H9 (cell line): ENCODE measurements around the gene ANXA9. TPM values are rescaled to one million over a fixed set of nuclear protein-coding genes. Genes with fewer than 3 reads are reported as not detected.

ENCODE experiments used
- DNase-seq: peaks from one replicate; pipeline ENCODE4 v3.0.0-alpha.2; 2017
- H2AFZ ChIP-seq: one replicate; pipeline ENCODE4 v1.6.1; 2013; ENCODE audit warnings: mild to moderate bottlenecking, low read length, control low read depth, moderate library complexity
- H2AK5ac ChIP-seq: 2 replicates; pipeline ENCODE4 v1.6.1; 2013; ENCODE audit warnings: low read length, control low read depth, mixed read lengths; ENCODE audit not compliant: insufficient read length
- H2BK120ac ChIP-seq: one replicate; pipeline ENCODE4 v1.6.1; 2013; ENCODE audit warnings: low read depth, mild to moderate bottlenecking, low read length, control low read depth, inconsistent platforms; ENCODE audit not compliant: poor library complexity, severe bottlenecking
- H2BK12ac ChIP-seq: 2 replicates; pipeline ENCODE4 v1.6.1; 2013; ENCODE audit warnings: low read length, control low read depth, mixed read lengths, low read depth; ENCODE audit not compliant: insufficient read length
- H2BK15ac ChIP-seq: 2 replicates; pipeline ENCODE4 v1.6.1; 2013; ENCODE audit warnings: low read depth, low read length, control low read depth
- H2BK20ac ChIP-seq: one replicate; pipeline ENCODE4 v1.6.1; 2013; ENCODE audit warnings: low read depth, mild to moderate bottlenecking, low read length, control low read depth, inconsistent platforms; ENCODE audit not compliant: poor library complexity, severe bottlenecking
- H2BK5ac ChIP-seq: 2 replicates; pipeline ENCODE4 v1.6.1; 2013; ENCODE audit warnings: low read length, control low read depth, mixed read lengths; ENCODE audit not compliant: insufficient read length
- H3K14ac ChIP-seq: 2 replicates; pipeline ENCODE4 v1.6.1; 2013; ENCODE audit warnings: low read length, control low read depth; ENCODE audit not compliant: insufficient read depth
- H3K18ac ChIP-seq: 2 replicates; pipeline ENCODE4 v1.6.1; 2013; ENCODE audit warnings: low read depth, mild to moderate bottlenecking, mixed read lengths, low read length, control low read depth; ENCODE audit not compliant: insufficient read length
- H3K23ac ChIP-seq: 2 replicates; pipeline ENCODE4 v1.6.1; 2013; ENCODE audit warnings: low read length, control low read depth, mixed read lengths, low read depth; ENCODE audit not compliant: insufficient read length
- H3K23me2 ChIP-seq: 2 replicates; pipeline ENCODE4 v1.6.1; 2013; ENCODE audit warnings: low read depth, mild to moderate bottlenecking, mixed read lengths, low read length, control low read depth; ENCODE audit not compliant: insufficient read length, poor library complexity, severe bottlenecking
- H3K27ac ChIP-seq: 2 replicates; pipeline ENCODE4 v1.5.1; 2013; ENCODE audit warnings: low read length, control low read depth, mixed read lengths, low read depth; ENCODE audit not compliant: insufficient read length
- H3K27me3 ChIP-seq: 2 replicates; pipeline ENCODE4 v1.6.1; 2013; ENCODE audit warnings: low read length, control low read depth, inconsistent platforms; ENCODE audit not compliant: insufficient read depth
- H3K4ac ChIP-seq: 2 replicates; pipeline ENCODE4 v1.6.1; 2013; ENCODE audit warnings: low read depth, mild to moderate bottlenecking, control low read depth, inconsistent platforms, low read length, moderate library complexity
- H3K4me1 ChIP-seq: 2 replicates; pipeline ENCODE4 v1.6.1; 2013; ENCODE audit warnings: low read length, control low read depth, inconsistent platforms; ENCODE audit not compliant: insufficient read depth
- H3K4me2 ChIP-seq: 2 replicates; pipeline ENCODE4 v1.6.1; 2013; ENCODE audit warnings: low read length, control low read depth, mixed read lengths; ENCODE audit not compliant: insufficient read length, insufficient read depth
- H3K56ac ChIP-seq: 2 replicates; pipeline ENCODE4 v1.6.1; 2013; ENCODE audit warnings: low read depth, mild to moderate bottlenecking, mixed read lengths, low read length, control low read depth; ENCODE audit not compliant: insufficient read length
- H3K79me1 ChIP-seq: 2 replicates; pipeline ENCODE4 v1.6.1; 2013; ENCODE audit warnings: low read depth, mild to moderate bottlenecking, moderate library complexity, low read length, control low read depth, inconsistent platforms; ENCODE audit not compliant: insufficient read depth, poor library complexity, severe bottlenecking
- H3K79me2 ChIP-seq: 2 replicates; pipeline ENCODE4 v1.6.1; 2013; ENCODE audit warnings: low read length, control low read depth, inconsistent platforms; ENCODE audit not compliant: insufficient read depth
- H3K9ac ChIP-seq: 2 replicates; pipeline ENCODE4 v1.6.1; 2013; ENCODE audit warnings: low read length, control low read depth, mixed read lengths; ENCODE audit not compliant: insufficient read length; ENCODE audit errors: extremely low read depth
- H3K9me3 ChIP-seq: one replicate; pipeline ENCODE4 v1.6.1; 2013; ENCODE audit warnings: low read depth, low read length, inconsistent platforms; ENCODE audit not compliant: control insufficient read depth
- H3T11ph ChIP-seq: one replicate; pipeline ENCODE4 v1.6.1; 2013; ENCODE audit warnings: mild to moderate bottlenecking, low read length, control low read depth, inconsistent platforms
- H4K20me1 ChIP-seq: one replicate; pipeline ENCODE4 v1.6.1; 2013; ENCODE audit not compliant: control insufficient read depth, insufficient read length, insufficient read depth
- H4K5ac ChIP-seq: 2 replicates; pipeline ENCODE4 v1.6.1; 2013; ENCODE audit warnings: low read depth, mild to moderate bottlenecking, mixed read lengths, low read length, control low read depth; ENCODE audit not compliant: insufficient read length
- H4K8ac ChIP-seq: replicated peaks from 2 replicates; pipeline ENCODE4 v1.6.1; 2013; ENCODE audit warnings: low read length, control low read depth, mixed read lengths, low read depth; ENCODE audit not compliant: insufficient read length
- H4K91ac ChIP-seq: 2 replicates; pipeline ENCODE4 v1.6.1; 2013; ENCODE audit warnings: low read depth, mild to moderate bottlenecking, moderate library complexity, mixed read lengths, low read length, control low read depth; ENCODE audit not compliant: insufficient read length
- H3K27ac Mint-ChIP-seq, 3 experiments: 2 replicates in 2 of 3; 3 replicates in 1 of 3; pipeline ENCODE4 v1.8.0; 2020 to 2021; ENCODE audit warnings: mixed read lengths in 3 of 3, mild to moderate bottlenecking in 1 of 3, moderate library complexity in 1 of 3
- H3K27me3 Mint-ChIP-seq: 2 replicates; pipeline ENCODE4 v1.8.0; 2021; ENCODE audit warnings: low read depth, mild to moderate bottlenecking, moderate library complexity, mixed read lengths
- H3K36me3 Mint-ChIP-seq, 3 experiments: 2 replicates in 2 of 3; 3 replicates in 1 of 3; pipeline ENCODE4 v1.8.0; 2020 to 2021; ENCODE audit warnings: low read depth in 3 of 3, mixed read lengths in 3 of 3; ENCODE audit not compliant: insufficient read depth in 1 of 3
- H3K4me1 Mint-ChIP-seq, 2 experiments: 2 replicates each; pipeline ENCODE4 v1.8.0; 2020; ENCODE audit warnings: mixed read lengths in 2 of 2
- H3K4me3 Mint-ChIP-seq, 2 experiments: 2 replicates in 1 of 2; 3 replicates in 1 of 2; pipeline ENCODE4 v1.8.0; 2020 to 2021; ENCODE audit warnings: mild to moderate bottlenecking in 2 of 2, mixed read lengths in 2 of 2, moderate library complexity in 1 of 2
- H3K9me3 Mint-ChIP-seq, 2 experiments: 2 replicates in 1 of 2; 3 replicates in 1 of 2; pipeline ENCODE4 v1.8.0; 2020; ENCODE audit warnings: mild to moderate bottlenecking in 2 of 2, mixed read lengths in 2 of 2, moderate library complexity in 1 of 2
- WGBS: extraction: QIAGEN DNeasy Blood & Tissue Kit; methylation state at CpG from one replicate; pipeline ENCODE4 v1.1.7; 2013; ENCODE audit warnings: missing lambda C conversion rate, low lambda C conversion rate, mixed read lengths; ENCODE audit not compliant: insufficient read length; ENCODE audit errors: extremely low coverage; 5-methylcytosine and 5-hydroxymethylcytosine counted together
- total RNA-seq: library from RNA; stranded (reverse); gene quantifications from 2 replicates; pipeline ENCODE4 v1.2.1, GENCODE V29; 2021
- TF ChIP-seq, protein P1 (sequence below): fragments of 200-600 bp; sonication (generic); conservative IDR thresholded peaks from 3 replicates; pipeline ENCODE4 v1.8.0; 2021; ENCODE audit warnings: antibody characterized with exemption, mild to moderate bottlenecking

ANXA9 gene
- total RNA-seq, 1 experiment from 2014 or later = 0.92 TPM

DNA sequence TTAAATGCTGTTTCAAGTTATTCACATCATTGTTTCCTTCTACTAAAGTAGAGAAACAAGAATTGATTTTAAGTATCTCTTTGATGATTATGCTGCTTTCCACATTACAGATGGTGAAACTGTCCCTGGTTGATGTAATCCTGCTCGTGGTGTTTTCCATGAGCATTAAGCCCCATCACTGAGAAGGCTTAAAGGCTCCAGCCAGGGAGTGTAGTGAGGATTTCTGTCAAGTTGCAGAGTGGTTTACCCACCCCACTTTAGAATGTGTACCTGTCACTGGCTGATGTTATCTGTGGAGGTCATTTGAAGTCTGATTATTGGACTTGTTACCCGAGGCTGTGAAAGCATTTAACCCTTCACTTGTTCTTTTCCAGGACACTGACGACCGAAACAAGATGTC is 20.3 kb upstream of the ANXA9 start:
- H3K36me3 Mint-ChIP-seq = peaks cover 53 to 96% (median 92%) of the 10 kb centered on the region in 3 experiments

More for the DNA sequence above, 20.3 kb upstream of the ANXA9 start:
- Histone ChIP-seq H3K23me2 (no peaks in the 10 kb centered on the region), H2BK5ac (no peak overlapping the region), H3K14ac (no peak overlapping the region), H3K56ac (no peak overlapping the region), H4K91ac (no peak overlapping the region), H3K4ac (no peak overlapping the region), H3K18ac (no peak overlapping the region), H3K27ac (no peak overlapping the region), H4K5ac (no peak overlapping the region), H3K79me1 (no peaks in the 10 kb centered on the region), H3K23ac (no peak overlapping the region), H2AFZ (no peak overlapping the region), H3K9ac (no peak overlapping the region), H4K8ac (no peak overlapping the region), H2BK15ac (no peak overlapping the region), H3K4me1 (no peaks in the 10 kb centered on the region), H3K79me2 (no peaks in the 10 kb centered on the region), H2BK120ac (no peak overlapping the region), H2BK12ac (no peak overlapping the region), H3K27me3 (no peaks in the 10 kb centered on the region), H3K9me3 (no peaks in the 10 kb centered on the region), H3T11ph (no peak overlapping the region), H4K20me1 (no peaks in the 10 kb centered on the region), H2AK5ac (no peak overlapping the region), H3K4me2 (no peak overlapping the region), H2BK20ac (no peak overlapping the region)
- H3K9me3 Mint-ChIP-seq = no peaks in the 10 kb centered on the region
- peak overlapping the region in 1 of 3 experiments; percentile 37; a peak in 2 of 7 replicates for H3K27ac Mint-ChIP-seq
- WGBS = no CpG with 5 or more reads among the region's 4 CpGs
- no peaks in the 10 kb centered on the region for H3K4me1 Mint-ChIP-seq
- no peak for DNase-seq
- H3K27me3 Mint-ChIP-seq = no peaks in the 10 kb centered on the region; the same call in none of the 2 replicates
- no peak overlapping the region for H3K4me3 Mint-ChIP-seq
- TF ChIP-seq, protein P1, sequence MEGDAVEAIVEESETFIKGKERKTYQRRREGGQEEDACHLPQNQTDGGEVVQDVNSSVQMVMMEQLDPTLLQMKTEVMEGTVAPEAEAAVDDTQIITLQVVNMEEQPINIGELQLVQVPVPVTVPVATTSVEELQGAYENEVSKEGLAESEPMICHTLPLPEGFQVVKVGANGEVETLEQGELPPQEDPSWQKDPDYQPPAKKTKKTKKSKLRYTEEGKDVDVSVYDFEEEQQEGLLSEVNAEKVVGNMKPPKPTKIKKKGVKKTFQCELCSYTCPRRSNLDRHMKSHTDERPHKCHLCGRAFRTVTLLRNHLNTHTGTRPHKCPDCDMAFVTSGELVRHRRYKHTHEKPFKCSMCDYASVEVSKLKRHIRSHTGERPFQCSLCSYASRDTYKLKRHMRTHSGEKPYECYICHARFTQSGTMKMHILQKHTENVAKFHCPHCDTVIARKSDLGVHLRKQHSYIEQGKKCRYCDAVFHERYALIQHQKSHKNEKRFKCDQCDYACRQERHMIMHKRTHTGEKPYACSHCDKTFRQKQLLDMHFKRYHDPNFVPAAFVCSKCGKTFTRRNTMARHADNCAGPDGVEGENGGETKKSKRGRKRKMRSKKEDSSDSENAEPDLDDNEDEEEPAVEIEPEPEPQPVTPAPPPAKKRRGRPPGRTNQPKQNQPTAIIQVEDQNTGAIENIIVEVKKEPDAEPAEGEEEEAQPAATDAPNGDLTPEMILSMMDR = no peak
